ENCODE data around the gene HELZ. TPM values are rescaled to one million over a fixed set of nuclear protein-coding genes. Genes with fewer than 3 reads are reported as not detected.

The HELZ gene
- total and polyA plus RNA-seq, 2 of the 8 experiments (the other 6 are each of a cell fraction or from before 2014, with no cell fraction given): 10.0 to 48.7 TPM

GRCh38 chr17:67186782-67187181, 58.2 kb downstream of the HELZ start:
- no peak overlapping the region for H2AK5ac ChIP-seq (ENCODE audit: low read depth, low read length)
- no peak overlapping the region for H3K27ac ChIP-seq (ENCODE audit: low read depth, low read length)
- peaks cover 0 to 7% (median 4%) of the 10 kb centered on the region in 4 experiments; a peak in 3 of 8 replicates for H3K36me3 ChIP-seq (ENCODE audit: control insufficient read depth in 2 of 4, insufficient read depth in 4 of 4, low read length in 3 of 4)
- TF ChIP-seq RFX5 (IDR thresholded peaks at IDR 0.05; ENCODE audit: borderline replicate concordance, low read depth, low read length) (no peak), SP2 (IDR thresholded peaks at IDR 0.05; ENCODE audit: low read length) (no peak), POLR2A (IDR thresholded peaks at IDR 0.05; ENCODE audit: control extremely low read depth in 1 of 2, low read depth in 2 of 2, low read length in 2 of 2) (no peak)
- no peaks in the 10 kb centered on the region for H4K20me1 ChIP-seq (replicated peaks in 1 of 2; ENCODE audit: control insufficient read depth in 1 of 2, insufficient read depth in 2 of 2, low read length in 2 of 2)
- H4K91ac ChIP-seq (replicated peaks; ENCODE audit: insufficient read length, low read length): no peak overlapping the region
- H3K27me3 ChIP-seq (replicated peaks in 1 of 4; ENCODE audit: control insufficient read depth in 3 of 4, extremely low read depth in 1 of 4, insufficient read depth in 3 of 4, low read length in 3 of 4): no peaks in the 10 kb centered on the region
- no peak overlapping the region for H3K9ac ChIP-seq (replicated peaks in 1 of 4; ENCODE audit: extremely low read depth in 1 of 4, low read depth in 3 of 4, low read length in 3 of 4)
- no peak overlapping the region for H3K4me2 ChIP-seq (ENCODE audit: insufficient read depth in 1 of 2, low read depth in 2 of 2, low read length in 2 of 2)
- H3K4ac ChIP-seq (replicated peaks; ENCODE audit: insufficient read length, low read depth, low read length): no peak overlapping the region
- H2BK20ac ChIP-seq (ENCODE audit: low read length): no peak overlapping the region
- no peak overlapping the region for H3K56ac ChIP-seq (replicated peaks; ENCODE audit: insufficient read length, low read depth, low read length)
- no peak overlapping the region for H4K5ac ChIP-seq (ENCODE audit: insufficient read length, low read depth, low read length)
- H3K23ac ChIP-seq (ENCODE audit: insufficient read length): no peak overlapping the region
- no peak overlapping the region for H2BK15ac ChIP-seq (ENCODE audit: low read length)
- no peaks in the 10 kb centered on the region for H3K79me1 ChIP-seq (ENCODE audit: low read depth, low read length)
- no peak for DNase-seq (ENCODE audit: low read depth in 1 of 2, low spot score in 2 of 2)
- no peak for FAIRE-seq
- no peaks in the 10 kb centered on the region for H3K79me2 ChIP-seq (ENCODE audit: control insufficient read depth in 1 of 2, insufficient read depth in 2 of 2, low read length in 2 of 2)
- no peak overlapping the region for H3K14ac ChIP-seq (ENCODE audit: insufficient read length)
- H3K9me3 ChIP-seq (ENCODE audit: insufficient read depth in 2 of 2, low read depth in 1 of 2, low read length in 1 of 2): no peaks in the 10 kb centered on the region
- no peaks in the 10 kb centered on the region for H3K23me2 ChIP-seq (ENCODE audit: low read depth, low read length)
- no peak overlapping the region for H2AFZ ChIP-seq (ENCODE audit: low read length)
- no peak overlapping the region for H3K4me3 ChIP-seq (ENCODE audit: extremely low read depth in 1 of 4, insufficient read depth in 2 of 4, low read depth in 3 of 4, low read length in 4 of 4)
- ChIA-PET CTCF (ENCODE audit: partially characterized antibody) (interaction anchor here (0.5 to 1.9 kb wide), 2 partner anchors 14 to 1693 kb away, joined by 3 to 6 read pairs; no protein-coding TSS in a partner anchor), POLR2A (ENCODE audit: partially characterized antibody) (no interaction called here)
- WGBS, 2 experiments (ENCODE audit: extremely low coverage in 1 of 2, insufficient coverage in 1 of 2, insufficient read length in 1 of 2, insufficient replicate concordance in 2 of 2, low coverage in 1 of 2, low lambda C conversion rate in 2 of 2, missing lambda C conversion rate in 1 of 2): 92% methylated on average over 4 of the region's 4 CpGs; no CpG with 5 or more reads in 1 of the 2 experiments
- no peak overlapping the region for H3K18ac ChIP-seq (ENCODE audit: extremely low read depth, low read length)
- H2BK5ac ChIP-seq (ENCODE audit: low read depth, low read length): no peak overlapping the region
- H2BK12ac ChIP-seq (ENCODE audit: low read depth, low read length): no peak overlapping the region
- H2BK120ac ChIP-seq (replicated peaks; ENCODE audit: low read depth, low read length): no peak overlapping the region
- H4K8ac ChIP-seq (ENCODE audit: extremely low read depth, insufficient read depth, low read length): no peak overlapping the region
- H3K4me1 ChIP-seq (replicated peaks in 1 of 4; ENCODE audit: control insufficient read depth in 3 of 4, insufficient read depth in 4 of 4, low read length in 3 of 4): no peaks in the 10 kb centered on the region
